Neutrophil (primary cell): ENCODE results near the gene DENND1A.

Experiments
- H3K27ac ChIP-seq: fragments of 200-600 bp; sonication (generic); 2 replicates; pipeline ENCODE4 v1.5.1; 2016; ENCODE audit warnings: mild to moderate bottlenecking, moderate library complexity
- H3K27me3 ChIP-seq: fragments of 200-600 bp; sonication (generic); 2 replicates; pipeline ENCODE4 v1.6.0; 2016; ENCODE audit warnings: mild to moderate bottlenecking
- H3K36me3 ChIP-seq: fragments of 200-600 bp; sonication (generic); 2 replicates; pipeline ENCODE4 v1.5.1; 2017
- H3K4me1 ChIP-seq, 2 experiments: fragments of 200-600 bp in 1 of 2; sonication (generic) in 1 of 2; 1 replicate in 1 of 2; 2 replicates in 1 of 2; pipeline versions ENCODE4 v1.5.1 to v1.6.1; 2013 to 2016; ENCODE audit warnings: low read depth in 1 of 2, low read length in 1 of 2, mild to moderate bottlenecking in 1 of 2, moderate library complexity in 1 of 2; ENCODE audit not compliant: control insufficient read depth in 1 of 2, insufficient read depth in 1 of 2
- H3K4me3 ChIP-seq, 2 experiments: fragments of 200-600 bp in 1 of 2; sonication (generic) in 1 of 2; 1 replicate in 1 of 2; 2 replicates in 1 of 2; pipeline ENCODE4 v1.5.1; 2013 to 2016; ENCODE audit warnings: low read depth in 1 of 2, low read length in 1 of 2, mild to moderate bottlenecking in 1 of 2, moderate library complexity in 1 of 2
- H3K9me3 ChIP-seq: fragments of 200-600 bp; sonication (generic); 2 replicates; pipeline ENCODE4 v1.5.1; 2016
- TF ChIP-seq, protein P1 (sequence below): fragments of 200-600 bp; sonication (generic); IDR thresholded peaks from 2 replicates; pipeline ENCODE4 v1.5.1; 2016; ENCODE audit warnings: antibody characterized with exemption

DENND1A gene

DNA sequence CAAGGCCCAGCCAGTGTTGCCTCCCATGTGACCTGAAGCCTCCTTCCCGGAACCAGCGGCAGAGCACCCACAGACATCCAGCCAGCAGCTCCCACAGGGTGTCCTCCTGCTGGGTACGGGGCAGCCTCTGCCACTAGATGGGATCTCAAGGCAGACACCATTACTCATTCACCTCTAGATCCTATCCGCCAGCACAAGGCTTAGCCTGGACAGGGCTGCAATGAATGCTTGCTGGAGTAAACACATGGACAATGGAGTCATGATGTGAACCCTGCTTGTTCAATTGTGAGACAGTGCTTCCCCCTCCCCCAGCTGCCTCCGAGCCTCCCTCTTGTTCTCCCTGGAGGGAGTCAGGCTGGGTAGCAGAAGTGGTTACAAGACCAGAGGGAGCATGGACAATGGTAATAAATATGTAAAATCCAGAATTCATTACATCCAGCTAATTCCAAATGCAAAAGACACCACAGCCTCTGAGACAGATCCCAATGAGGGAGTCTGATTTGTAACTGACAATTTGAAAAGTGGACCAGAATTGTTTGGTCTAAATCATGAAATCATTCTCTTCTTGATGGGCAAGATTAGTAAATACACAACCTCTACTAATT lies 441.9 kb downstream of the DENND1A start:
- no peaks in the 10 kb centered on the region for H3K9me3 ChIP-seq
- H3K27ac ChIP-seq, result no peak overlapping the region
- no peaks in the 10 kb centered on the region for H3K4me1 ChIP-seq
- H3K36me3 ChIP-seq, result peaks cover 9% of the 10 kb centered on the region
- no peak overlapping the region for H3K4me3 ChIP-seq
- TF ChIP-seq, protein P1, sequence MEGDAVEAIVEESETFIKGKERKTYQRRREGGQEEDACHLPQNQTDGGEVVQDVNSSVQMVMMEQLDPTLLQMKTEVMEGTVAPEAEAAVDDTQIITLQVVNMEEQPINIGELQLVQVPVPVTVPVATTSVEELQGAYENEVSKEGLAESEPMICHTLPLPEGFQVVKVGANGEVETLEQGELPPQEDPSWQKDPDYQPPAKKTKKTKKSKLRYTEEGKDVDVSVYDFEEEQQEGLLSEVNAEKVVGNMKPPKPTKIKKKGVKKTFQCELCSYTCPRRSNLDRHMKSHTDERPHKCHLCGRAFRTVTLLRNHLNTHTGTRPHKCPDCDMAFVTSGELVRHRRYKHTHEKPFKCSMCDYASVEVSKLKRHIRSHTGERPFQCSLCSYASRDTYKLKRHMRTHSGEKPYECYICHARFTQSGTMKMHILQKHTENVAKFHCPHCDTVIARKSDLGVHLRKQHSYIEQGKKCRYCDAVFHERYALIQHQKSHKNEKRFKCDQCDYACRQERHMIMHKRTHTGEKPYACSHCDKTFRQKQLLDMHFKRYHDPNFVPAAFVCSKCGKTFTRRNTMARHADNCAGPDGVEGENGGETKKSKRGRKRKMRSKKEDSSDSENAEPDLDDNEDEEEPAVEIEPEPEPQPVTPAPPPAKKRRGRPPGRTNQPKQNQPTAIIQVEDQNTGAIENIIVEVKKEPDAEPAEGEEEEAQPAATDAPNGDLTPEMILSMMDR, result no peak
- no peaks in the 10 kb centered on the region for H3K27me3 ChIP-seq

DNA sequence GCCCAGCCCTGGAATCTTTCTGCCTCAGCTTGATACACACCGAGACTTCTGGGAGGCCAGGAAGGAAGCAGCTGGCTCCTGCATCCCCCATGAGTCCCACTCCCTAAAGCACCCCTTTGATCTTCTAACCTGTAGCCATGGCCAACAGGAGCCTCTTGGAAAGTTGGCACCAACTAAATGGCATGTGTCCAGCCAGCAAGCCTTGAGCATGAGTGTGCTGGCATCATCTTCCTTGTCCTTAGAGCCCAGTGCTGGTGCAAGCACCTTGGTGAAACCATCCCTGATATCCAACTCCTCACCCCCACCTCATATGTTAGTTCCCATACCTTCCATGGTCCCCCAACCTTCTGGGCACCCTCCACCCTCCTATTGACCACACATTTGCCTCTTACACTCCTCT lies 443.5 kb downstream of the DENND1A start:
- Histone ChIP-seq H3K36me3 (peaks cover 10% of the 10 kb centered on the region), H3K9me3 (no peaks in the 10 kb centered on the region), H3K4me1 (no peaks in the 10 kb centered on the region), H3K27ac (no peak overlapping the region), H3K4me3 (no peak overlapping the region), H3K27me3 (no peaks in the 10 kb centered on the region)
- TF ChIP-seq, protein P1, result no peak

DNA sequence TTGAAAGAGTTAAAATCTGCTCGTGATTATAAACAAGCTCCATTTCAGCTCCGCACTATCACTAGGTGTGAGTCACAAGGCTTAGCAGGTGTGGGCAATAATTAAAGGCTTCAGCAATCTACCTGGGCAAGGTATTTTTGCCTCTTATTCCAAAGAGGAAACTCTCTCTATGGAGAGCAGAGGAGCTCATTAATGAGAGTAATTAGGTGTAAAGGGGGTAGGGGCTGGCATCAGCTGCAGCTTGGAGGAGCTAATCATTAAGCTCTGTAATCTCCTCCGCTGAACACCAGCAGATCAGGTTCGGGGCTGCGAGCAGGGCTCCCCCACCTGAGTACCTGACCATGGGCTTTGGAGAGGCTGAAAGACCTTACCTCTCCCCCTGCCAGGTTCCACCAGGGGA lies 444.7 kb downstream of the DENND1A start:
- Histone ChIP-seq H3K36me3 (peaks cover 10% of the 10 kb centered on the region), H3K4me1 (no peaks in the 10 kb centered on the region), H3K27me3 (no peaks in the 10 kb centered on the region), H3K9me3 (no peaks in the 10 kb centered on the region), H3K27ac (no peak overlapping the region), H3K4me3 (no peak overlapping the region)
- TF ChIP-seq, protein P1, result no peak

DNA sequence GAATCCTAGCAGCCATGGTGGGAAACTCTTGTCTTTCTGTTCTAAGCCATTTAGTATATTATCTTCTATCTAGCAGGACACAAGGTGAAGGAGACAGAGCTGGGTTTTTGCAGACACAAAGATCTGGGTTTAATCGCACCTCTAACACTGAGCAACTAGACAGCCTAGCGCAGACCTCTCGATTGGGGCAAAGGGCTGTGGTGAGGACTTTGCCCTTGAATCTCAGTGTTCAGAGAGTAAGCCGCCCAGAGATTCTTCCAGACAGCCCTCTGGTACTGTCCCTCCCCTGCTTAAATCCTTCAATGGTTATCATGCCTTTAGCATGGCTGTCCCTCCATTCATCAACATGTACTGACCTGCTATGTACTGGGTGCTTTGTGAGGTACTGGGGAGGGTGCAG lies 445.8 kb downstream of the DENND1A start:
- no peak overlapping the region for H3K27ac ChIP-seq
- H3K4me1 ChIP-seq, result no peaks in the 10 kb centered on the region
- H3K36me3 ChIP-seq, result peaks cover 7% of the 10 kb centered on the region
- H3K27me3 ChIP-seq, result no peaks in the 10 kb centered on the region
- H3K9me3 ChIP-seq, result no peaks in the 10 kb centered on the region
- no peak overlapping the region for H3K4me3 ChIP-seq
- TF ChIP-seq, protein P1, result no peak

DNA sequence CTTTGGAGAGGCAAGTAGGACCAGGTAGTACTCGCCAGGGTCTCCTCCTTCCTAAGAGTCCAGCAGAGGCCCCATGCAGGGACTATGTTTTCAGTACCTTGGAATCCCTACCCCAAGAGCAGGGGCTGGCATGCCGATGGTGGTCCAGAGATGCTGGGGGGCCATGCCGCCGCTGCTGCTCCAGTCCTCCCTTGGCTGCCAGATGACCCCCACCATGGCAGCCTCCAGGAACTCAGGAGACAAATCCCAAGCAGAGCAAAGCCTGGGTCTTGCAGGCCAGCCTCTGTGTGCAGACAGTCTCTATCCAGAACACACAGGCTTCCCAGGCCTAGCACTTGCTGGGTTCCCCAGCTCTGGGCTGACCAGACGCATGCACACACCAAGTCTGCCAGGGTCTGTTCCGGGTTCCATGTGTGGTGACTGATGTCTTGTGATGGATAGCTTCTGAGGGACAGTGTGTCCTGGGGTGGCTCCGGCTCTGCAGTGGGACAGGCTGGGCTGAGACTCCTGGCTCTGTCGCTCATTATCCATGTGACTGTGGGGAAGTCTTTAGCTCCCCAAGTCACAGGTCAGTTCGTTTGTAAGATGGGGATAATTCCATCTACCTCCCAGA lies 446.6 kb downstream of the DENND1A start:
- TF ChIP-seq, protein P1, result no peak
- no peaks in the 10 kb centered on the region for H3K27me3 ChIP-seq
- H3K4me3 ChIP-seq, result no peak overlapping the region

More for the DNA sequence above, 446.6 kb downstream of the DENND1A start:
- H3K36me3 ChIP-seq, result peaks cover 7% of the 10 kb centered on the region
- no peak overlapping the region for H3K27ac ChIP-seq
- H3K4me1 ChIP-seq, result no peaks in the 10 kb centered on the region
- H3K9me3 ChIP-seq, result no peaks in the 10 kb centered on the region
